Measurements from ENCODE around the gene TRMT112.
A peak's percentile ranks its signal among the peaks of the same experiment; 100 is the strongest.
"Not testable (repeated sequence)": the region's sequence is repeated elsewhere in the genome, so short reads cannot be mapped to it uniquely, and the experiment has no call there.

The TRMT112 gene

GRCh38 chr11:64312947-64313346, 4.4 kb downstream of the TRMT112 start:
- DNase-seq (ENCODE audit: low read depth in 3 of 3) = no peak

GRCh38 chr11:64307795-64308194, 9.6 kb downstream of the TRMT112 start:
- DNase-seq (ENCODE audit: low read depth in 3 of 3) = not testable (repeated sequence)

- no peak for DNase-seq (ENCODE audit: low read depth in 3 of 3)
Observed at GRCh38 chr11:64306876-64307622, 10.3 kb downstream of the TRMT112 start.

GRCh38 chr11:64306563-64306875, 10.8 kb downstream of the TRMT112 start:
- no peak for DNase-seq (ENCODE audit: low read depth in 3 of 3)

- DNase-seq (ENCODE audit: low read depth in 3 of 3) = peak; percentile 41 to 75 (median 41)
Observed at GRCh38 chr11:64305691-64306562, 11.4 kb downstream of the TRMT112 start.

GRCh38 chr11:64305075-64305690, 12.2 kb downstream of the TRMT112 start, which contains the start of gene ESRRA:
TSS of gene ESRRA (plus strand) at chr11:64305524. CDS start at chr11:64307180, 1,656 bp downstream.
- peak; percentile 97 to 100 (median 100) for DNase-seq (ENCODE audit: low read depth in 3 of 3)

- DNase-seq (ENCODE audit: low read depth in 3 of 3) = peak; percentile 89 to 97 (median 90)
Observed at GRCh38 chr11:64304316-64305072, 12.9 kb downstream of the TRMT112 start.

- no peak for DNase-seq (ENCODE audit: low read depth in 3 of 3)
Observed at GRCh38 chr11:64304032-64304315, 13.4 kb downstream of the TRMT112 start.

- DNase-seq (ENCODE audit: low read depth in 3 of 3) = no peak
Observed at GRCh38 chr11:64303109-64304031, 14.0 kb downstream of the TRMT112 start.

GRCh38 chr11:64299847-64300648, 17.3 kb downstream of the TRMT112 start, which contains the start of gene CATSPERZ:
TSS of gene CATSPERZ (plus strand) at chr11:64300358. CDS start at chr11:64300411, 53 bp downstream.
- DNase-seq (ENCODE audit: low read depth in 3 of 3) = no peak

- DNase-seq (ENCODE audit: low read depth in 3 of 3) = no peak
Observed at GRCh38 chr11:64298966-64299846, 18.2 kb downstream of the TRMT112 start.

GRCh38 chr11:64297699-64298358, 19.5 kb downstream of the TRMT112 start:
- DNase-seq (ENCODE audit: low read depth in 3 of 3) = no peak

GRCh38 chr11:64296830-64297698, 20.3 kb downstream of the TRMT112 start:
- DNase-seq (ENCODE audit: low read depth in 3 of 3) = no peak

- no peak for DNase-seq (ENCODE audit: low read depth in 3 of 3)
Observed at GRCh38 chr11:64296236-64296635, 21.1 kb downstream of the TRMT112 start.

GRCh38 chr11:64295760-64296159, 21.6 kb downstream of the TRMT112 start:
- DNase-seq (ENCODE audit: low read depth in 3 of 3) = no peak

- no peak for DNase-seq (ENCODE audit: low read depth in 3 of 3)
Observed at GRCh38 chr11:64294774-64295173, 22.6 kb downstream of the TRMT112 start.

All from stimulated activated CD4-positive, alpha-beta T cell treated with anti-CD3 and anti-CD28 coated beads, TNF-alpha, amount 100 ng/mL, for 24 hours (primary cell).